Effector memory CD4-positive, alpha-beta T cell (primary cell): Measurements from ENCODE around the gene FABP7.

Experiments
- DNase-seq, 3 donors: peaks; one replicate each; pipeline ENCODE4 v3.0.0-alpha.2; 2020
- H3K27ac ChIP-seq: 2 replicates; pipeline ENCODE4 v1.7.0; 2013; ENCODE audit warnings: mild to moderate bottlenecking, low read length, moderate library complexity; ENCODE audit not compliant: insufficient read depth, poor library complexity, severe bottlenecking
- H3K27me3 ChIP-seq: replicated peaks from 2 replicates; pipeline ENCODE4 v1.7.0; 2013; ENCODE audit warnings: mild to moderate bottlenecking, low read length; ENCODE audit not compliant: insufficient read depth, control insufficient read depth, poor library complexity, severe bottlenecking
- H3K36me3 ChIP-seq: 2 replicates; pipeline ENCODE4 v1.7.0; 2013; ENCODE audit warnings: mild to moderate bottlenecking, low read length, moderate library complexity; ENCODE audit not compliant: control insufficient read depth, insufficient read depth
- H3K4me1 ChIP-seq: 2 replicates; pipeline ENCODE4 v1.7.0; 2013; ENCODE audit warnings: low read length, mild to moderate bottlenecking; ENCODE audit not compliant: control insufficient read depth, insufficient read depth, poor library complexity, severe bottlenecking
- H3K4me3 ChIP-seq: 2 replicates; pipeline ENCODE4 v1.7.0; 2013; ENCODE audit warnings: low read length, low read depth, mild to moderate bottlenecking; ENCODE audit not compliant: insufficient read depth, poor library complexity, severe bottlenecking
- H3K9me3 ChIP-seq: 2 replicates; pipeline ENCODE4 v1.7.0; 2013; ENCODE audit warnings: mild to moderate bottlenecking, low read length, moderate library complexity; ENCODE audit not compliant: control insufficient read depth
- total RNA-seq, 3 donors: gene quantifications; one replicate each; lab custom pipeline; 2026; lab: John Stamatoyannopoulos, UW

FABP7 gene
- 0 reads per million in 3 donors for total RNA-seq

- H3K36me3 ChIP-seq = no peaks in the 10 kb centered on the region
- no peaks in the 10 kb centered on the region for H3K9me3 ChIP-seq
- H3K27me3 ChIP-seq = no peaks in the 10 kb centered on the region
- no peak within 1 kb of the TSS for H3K27ac ChIP-seq
- no peaks in the 10 kb centered on the region for H3K4me1 ChIP-seq
- DNase-seq = no peak
- H3K4me3 ChIP-seq = no peak within 1 kb of the TSS
Measured at GRCh38 chr6:122779667-122780066, at the start of gene FABP7. TSS of gene FABP7 (plus strand) at chr6:122779716. CDS start at chr6:122779795, 79 bp downstream.

GRCh38 chr6:122730334-122730733, 49.2 kb upstream of the FABP7 start:
- Histone ChIP-seq H3K4me3 (no peak overlapping the region), H3K36me3 (no peaks in the 10 kb centered on the region), H3K27ac (no peak overlapping the region), H3K9me3 (no peaks in the 10 kb centered on the region), H3K27me3 (no peaks in the 10 kb centered on the region), H3K4me1 (no peaks in the 10 kb centered on the region)
- no peak for DNase-seq

DNA sequence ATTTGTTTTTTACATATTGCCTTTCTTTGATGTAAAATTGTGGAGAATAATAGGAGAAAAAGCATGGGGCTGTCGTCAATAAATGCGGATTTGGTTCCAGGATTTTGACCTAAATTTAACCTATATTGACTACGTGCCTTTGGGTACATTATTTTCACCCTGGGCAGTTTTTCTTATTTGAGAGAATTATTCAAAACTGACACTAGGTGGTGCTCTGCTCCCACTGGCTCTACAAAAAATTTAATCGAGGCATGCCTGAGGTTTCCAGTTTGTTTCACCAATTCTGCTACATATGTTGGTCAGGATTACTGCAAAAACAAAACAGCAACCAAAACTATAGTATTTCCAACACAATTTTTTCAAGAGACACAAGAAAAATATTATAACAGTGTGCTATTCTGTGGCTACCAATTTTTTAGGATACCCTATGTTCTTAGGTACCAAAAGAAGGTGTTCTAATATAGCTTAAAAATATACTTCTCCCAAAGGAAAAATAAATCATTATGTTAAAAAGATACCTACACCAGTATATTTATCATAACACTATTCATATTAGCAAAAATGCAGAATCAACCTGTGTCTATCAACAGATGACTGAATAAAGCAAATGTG, 48.6 kb upstream of the FABP7 start:
- no peak overlapping the region for H3K27ac ChIP-seq
- no peak for DNase-seq
- no peaks in the 10 kb centered on the region for H3K27me3 ChIP-seq
- H3K4me1 ChIP-seq = no peaks in the 10 kb centered on the region
- no peak overlapping the region for H3K4me3 ChIP-seq
- no peaks in the 10 kb centered on the region for H3K9me3 ChIP-seq
- H3K36me3 ChIP-seq = no peaks in the 10 kb centered on the region

DNA sequence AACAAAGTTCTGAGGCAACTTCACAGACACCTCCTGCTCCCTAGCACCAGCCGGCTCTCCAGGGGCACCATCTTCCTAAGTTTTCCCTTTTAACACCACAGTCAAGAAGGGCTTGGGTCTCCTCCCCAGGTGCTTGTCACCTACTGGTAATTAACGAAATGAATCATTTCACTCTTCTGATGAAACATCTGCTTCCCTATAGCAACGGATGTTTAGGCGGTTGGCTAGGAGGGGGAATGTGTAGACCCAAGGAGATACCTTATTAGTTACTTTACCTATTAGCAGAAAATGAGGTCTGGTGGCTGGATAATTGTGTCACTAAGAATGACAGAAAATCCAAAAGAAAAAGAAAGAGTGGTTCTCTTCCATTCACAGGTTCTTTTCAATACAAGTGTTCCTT, 46.3 kb upstream of the FABP7 start:
- DNase-seq = no peak
- H3K9me3 ChIP-seq = no peaks in the 10 kb centered on the region

GRCh38 chr6:122734529-122735395, 44.8 kb upstream of the FABP7 start:
- H3K27me3 ChIP-seq = no peaks in the 10 kb centered on the region
- H3K36me3 ChIP-seq = no peaks in the 10 kb centered on the region
- H3K4me3 ChIP-seq = no peak overlapping the region
- DNase-seq = no peak
- H3K9me3 ChIP-seq = no peaks in the 10 kb centered on the region
- no peaks in the 10 kb centered on the region for H3K4me1 ChIP-seq
- H3K27ac ChIP-seq = no peak overlapping the region

More for the DNA sequence above, 46.3 kb upstream of the FABP7 start:
- no peaks in the 10 kb centered on the region for H3K27me3 ChIP-seq
- no peak overlapping the region for H3K27ac ChIP-seq
- H3K4me3 ChIP-seq = no peak overlapping the region
- no peaks in the 10 kb centered on the region for H3K4me1 ChIP-seq
- no peaks in the 10 kb centered on the region for H3K36me3 ChIP-seq

DNA sequence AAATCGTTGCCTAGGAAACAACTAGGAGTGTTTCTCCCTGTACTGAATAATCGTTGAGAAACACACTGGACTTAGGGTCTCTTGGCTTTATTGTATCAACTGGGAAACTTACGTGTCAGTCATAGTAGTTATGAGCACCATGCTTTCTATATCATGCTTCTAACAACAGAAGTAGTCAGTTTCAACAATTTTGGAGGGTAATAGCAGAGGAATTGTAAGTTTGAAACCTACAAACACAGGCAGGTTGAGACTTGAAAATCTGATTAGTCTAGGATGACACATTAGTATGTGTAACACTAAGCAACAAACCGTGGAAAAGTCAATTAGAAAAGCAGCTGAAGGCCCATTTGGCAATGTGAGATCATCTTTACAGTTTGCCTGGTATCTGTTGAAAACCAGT, 43.9 kb upstream of the FABP7 start:
- H3K36me3 ChIP-seq = no peaks in the 10 kb centered on the region
- no peaks in the 10 kb centered on the region for H3K9me3 ChIP-seq
- no peak for DNase-seq
- H3K27ac ChIP-seq = no peak overlapping the region
- no peak overlapping the region for H3K4me3 ChIP-seq
- no peaks in the 10 kb centered on the region for H3K27me3 ChIP-seq
- no peaks in the 10 kb centered on the region for H3K4me1 ChIP-seq

GRCh38 chr6:122736163-122736562, 43.4 kb upstream of the FABP7 start:
- no peaks in the 10 kb centered on the region for H3K36me3 ChIP-seq
- DNase-seq = no peak
- no peak overlapping the region for H3K4me3 ChIP-seq
- no peak overlapping the region for H3K27ac ChIP-seq
- H3K27me3 ChIP-seq = no peaks in the 10 kb centered on the region
- no peaks in the 10 kb centered on the region for H3K9me3 ChIP-seq
- H3K4me1 ChIP-seq = no peaks in the 10 kb centered on the region

- no peaks in the 10 kb centered on the region for H3K9me3 ChIP-seq
- no peaks in the 10 kb centered on the region for H3K36me3 ChIP-seq
- H3K27me3 ChIP-seq = no peaks in the 10 kb centered on the region
- no peaks in the 10 kb centered on the region for H3K4me1 ChIP-seq
- H3K4me3 ChIP-seq = no peak overlapping the region
- no peak overlapping the region for H3K27ac ChIP-seq
- DNase-seq = no peak
Measured at GRCh38 chr6:122736616-122737015, 42.9 kb upstream of the FABP7 start.

GRCh38 chr6:122740091-122740490, 39.4 kb upstream of the FABP7 start:
- H3K4me3 ChIP-seq = no peak overlapping the region
- no peaks in the 10 kb centered on the region for H3K36me3 ChIP-seq
- no peaks in the 10 kb centered on the region for H3K4me1 ChIP-seq
- no peaks in the 10 kb centered on the region for H3K9me3 ChIP-seq
- H3K27ac ChIP-seq = no peak overlapping the region
- no peak for DNase-seq
- no peaks in the 10 kb centered on the region for H3K27me3 ChIP-seq

DNA sequence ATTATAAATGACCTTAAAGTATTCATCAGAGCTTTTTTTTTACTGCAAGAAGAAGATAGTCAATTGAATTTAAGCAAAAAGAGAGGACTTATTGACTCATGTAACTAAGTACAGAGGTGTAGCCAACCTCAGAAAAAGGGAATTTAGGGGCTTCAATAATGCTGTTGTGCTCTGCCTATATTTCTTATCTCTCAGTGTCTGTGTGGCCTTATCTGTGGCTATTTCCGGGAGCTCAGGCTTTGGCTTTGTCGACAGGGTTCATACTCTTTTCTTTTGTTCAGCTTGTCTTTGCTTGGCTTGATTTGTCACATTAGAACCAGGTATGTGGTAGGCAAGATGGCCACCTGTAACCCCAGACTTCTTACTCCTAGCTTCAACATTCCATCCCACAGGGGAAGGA, 38.6 kb upstream of the FABP7 start:
- no peaks in the 10 kb centered on the region for H3K27me3 ChIP-seq

More for the DNA sequence above, 38.6 kb upstream of the FABP7 start:
- Histone ChIP-seq H3K4me3 (no peak overlapping the region), H3K9me3 (no peaks in the 10 kb centered on the region), H3K4me1 (no peaks in the 10 kb centered on the region), H3K27ac (no peak overlapping the region), H3K36me3 (no peaks in the 10 kb centered on the region)
- DNase-seq = no peak
